AG10803 (cell line): ENCODE measurements around the gene KDM2A.

ENCODE experiments used
- DNase-seq: peaks from one replicate; pipeline ENCODE4 v3.0.0; 2010; ENCODE audit warnings: low read depth
- H3K4me3 ChIP-seq: 2 replicates; pipeline ENCODE4 v1.5.1; 2011; ENCODE audit warnings: mild to moderate bottlenecking, low read length, control low read depth
- TF ChIP-seq, protein P1 (sequence below): conservative IDR thresholded peaks from 2 replicates; pipeline ENCODE4 v1.5.1; 2011; ENCODE audit warnings: mild to moderate bottlenecking, low read length, control low read depth, inconsistent platforms

The KDM2A gene

DNA sequence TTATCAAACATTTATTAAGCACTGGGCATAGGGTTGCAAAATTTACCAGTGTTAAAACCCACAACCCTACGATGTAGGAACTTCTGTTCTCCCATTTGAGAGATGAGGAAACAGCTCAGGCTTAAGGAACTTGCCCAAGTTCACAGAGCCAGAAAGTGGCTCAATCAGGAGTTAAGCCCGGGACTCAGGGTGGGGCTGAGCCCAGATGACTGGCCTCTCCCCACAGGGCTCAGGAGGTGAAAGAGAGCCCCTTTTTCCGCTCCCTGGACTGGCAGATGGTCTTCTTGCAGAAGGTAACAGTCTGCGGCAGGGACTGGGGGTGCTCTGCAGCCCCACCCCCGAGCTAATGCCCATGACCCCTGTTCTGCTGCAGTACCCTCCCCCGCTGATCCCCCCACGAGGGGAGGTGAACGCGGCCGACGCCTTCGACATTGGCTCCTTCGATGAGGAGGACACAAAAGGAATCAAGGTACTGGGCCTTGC, 164.5 kb downstream of the KDM2A start:
- H3K4me3 ChIP-seq, result no peak overlapping the region
- TF ChIP-seq, protein P1, sequence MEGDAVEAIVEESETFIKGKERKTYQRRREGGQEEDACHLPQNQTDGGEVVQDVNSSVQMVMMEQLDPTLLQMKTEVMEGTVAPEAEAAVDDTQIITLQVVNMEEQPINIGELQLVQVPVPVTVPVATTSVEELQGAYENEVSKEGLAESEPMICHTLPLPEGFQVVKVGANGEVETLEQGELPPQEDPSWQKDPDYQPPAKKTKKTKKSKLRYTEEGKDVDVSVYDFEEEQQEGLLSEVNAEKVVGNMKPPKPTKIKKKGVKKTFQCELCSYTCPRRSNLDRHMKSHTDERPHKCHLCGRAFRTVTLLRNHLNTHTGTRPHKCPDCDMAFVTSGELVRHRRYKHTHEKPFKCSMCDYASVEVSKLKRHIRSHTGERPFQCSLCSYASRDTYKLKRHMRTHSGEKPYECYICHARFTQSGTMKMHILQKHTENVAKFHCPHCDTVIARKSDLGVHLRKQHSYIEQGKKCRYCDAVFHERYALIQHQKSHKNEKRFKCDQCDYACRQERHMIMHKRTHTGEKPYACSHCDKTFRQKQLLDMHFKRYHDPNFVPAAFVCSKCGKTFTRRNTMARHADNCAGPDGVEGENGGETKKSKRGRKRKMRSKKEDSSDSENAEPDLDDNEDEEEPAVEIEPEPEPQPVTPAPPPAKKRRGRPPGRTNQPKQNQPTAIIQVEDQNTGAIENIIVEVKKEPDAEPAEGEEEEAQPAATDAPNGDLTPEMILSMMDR, result no peak
- no peak for DNase-seq

DNA sequence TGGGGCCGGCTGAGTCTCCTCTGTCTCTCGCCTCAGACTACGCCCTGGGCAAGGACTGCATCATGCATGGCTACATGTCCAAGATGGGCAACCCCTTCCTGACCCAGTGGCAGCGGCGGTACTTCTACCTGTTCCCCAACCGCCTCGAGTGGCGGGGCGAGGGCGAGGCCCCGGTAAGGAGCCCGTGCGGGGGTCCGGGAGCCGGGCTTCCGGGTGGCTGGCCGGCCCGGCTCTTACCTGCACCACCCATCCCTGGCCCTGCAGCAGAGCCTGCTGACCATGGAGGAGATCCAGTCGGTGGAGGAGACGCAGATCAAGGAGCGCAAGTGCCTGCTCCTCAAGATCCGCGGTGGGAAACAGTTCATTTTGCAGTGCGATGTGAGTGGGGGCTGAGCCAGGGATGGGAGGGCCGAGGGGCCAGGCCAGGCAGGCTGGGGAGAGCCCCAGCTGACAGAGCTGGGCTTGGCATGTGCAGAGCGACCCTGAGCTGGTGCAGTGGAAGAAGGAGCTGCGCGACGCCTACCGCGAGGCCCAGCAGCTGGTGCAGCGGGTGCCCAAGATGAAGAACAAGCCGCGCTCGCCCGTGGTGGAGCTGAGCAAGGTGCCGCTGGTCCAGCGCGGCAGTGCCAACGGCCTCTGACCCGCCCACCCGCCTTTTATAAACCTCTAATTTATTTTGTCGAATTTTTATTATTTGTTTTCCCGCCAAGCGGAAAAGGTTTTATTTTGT, 165.9 kb downstream of the KDM2A start:
- H3K4me3 ChIP-seq, result no peak overlapping the region
- DNase-seq, result no peak
- TF ChIP-seq, protein P1, result no peak

DNA sequence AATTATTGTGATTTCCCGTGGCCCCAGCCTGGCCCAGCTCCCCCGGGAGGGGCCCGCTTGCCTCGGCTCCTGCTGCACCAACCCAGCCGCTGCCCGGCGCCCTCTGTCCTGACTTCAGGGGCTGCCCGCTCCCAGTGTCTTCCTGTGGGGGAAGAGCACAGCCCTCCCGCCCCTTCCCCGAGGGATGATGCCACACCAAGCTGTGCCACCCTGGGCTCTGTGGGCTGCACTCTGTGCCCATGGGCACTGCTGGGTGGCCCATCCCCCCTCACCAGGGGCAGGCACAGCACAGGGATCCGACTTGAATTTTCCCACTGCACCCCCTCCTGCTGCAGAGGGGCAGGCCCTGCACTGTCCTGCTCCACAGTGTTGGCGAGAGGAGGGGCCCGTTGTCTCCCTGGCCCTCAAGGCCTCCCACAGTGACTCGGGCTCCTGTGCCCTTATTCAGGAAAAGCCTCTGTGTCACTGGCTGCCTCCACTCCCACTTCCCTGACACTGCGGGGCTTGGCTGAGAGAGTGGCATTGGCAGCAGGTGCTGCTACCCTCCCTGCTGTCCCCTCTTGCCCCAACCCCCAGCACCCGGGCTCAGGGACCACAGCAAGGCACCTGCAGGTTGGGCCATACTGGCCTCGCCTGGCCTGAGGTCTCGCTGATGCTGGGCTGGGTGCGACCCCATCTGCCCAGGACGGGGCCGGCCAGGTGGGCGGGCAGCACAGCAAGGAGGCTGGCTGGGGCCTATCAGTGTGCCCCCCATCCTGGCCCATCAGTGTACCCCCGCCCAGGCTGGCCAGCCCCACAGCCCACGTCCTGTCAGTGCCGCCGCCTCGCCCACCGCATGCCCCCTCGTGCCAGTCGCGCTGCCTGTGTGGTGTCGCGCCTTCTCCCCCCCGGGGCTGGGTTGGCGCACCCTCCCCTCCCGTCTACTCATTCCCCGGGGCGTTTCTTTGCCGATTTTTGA, 166.8 kb downstream of the KDM2A start:
- TF ChIP-seq, protein P1, result no peak
- no peak for DNase-seq
- H3K4me3 ChIP-seq, result no peak overlapping the region

DNA sequence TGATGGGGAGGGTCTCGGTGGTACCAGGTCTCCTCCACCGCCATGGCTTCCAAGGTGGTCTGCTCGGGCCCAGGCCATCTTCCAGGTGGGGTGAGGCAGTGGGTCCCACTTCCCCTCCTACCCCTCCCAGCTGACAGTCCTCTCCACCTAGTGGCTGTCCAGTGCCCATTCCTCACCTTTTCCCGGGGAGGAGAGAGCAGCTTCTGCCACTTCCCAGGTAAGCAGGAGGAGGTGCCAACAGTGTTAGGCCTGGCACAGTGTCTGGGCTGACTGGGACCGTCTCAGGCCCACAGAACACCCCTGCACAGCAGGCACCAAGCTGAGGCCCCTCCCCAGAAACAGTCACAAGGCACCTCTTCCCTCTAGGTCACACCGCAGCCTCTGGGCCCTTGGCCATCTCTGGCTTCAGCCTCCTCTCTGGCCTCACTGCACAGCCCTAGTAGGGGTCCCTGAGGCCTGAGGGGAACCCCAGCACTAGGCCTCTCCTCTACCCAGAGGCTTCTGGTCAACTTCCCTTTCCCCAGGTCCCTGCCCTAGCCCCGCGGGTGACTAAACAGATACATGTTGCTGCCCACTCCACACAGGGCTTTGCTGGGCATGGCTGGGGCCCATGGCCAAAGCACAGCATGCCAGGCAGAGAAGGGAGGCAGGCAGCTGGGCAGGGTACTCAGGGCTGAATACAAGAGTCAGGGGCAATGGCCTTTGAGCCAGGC, 167.7 kb downstream of the KDM2A start:
- H3K4me3 ChIP-seq, result no peak overlapping the region
- DNase-seq, result no peak
- TF ChIP-seq, protein P1, result no peak

DNA sequence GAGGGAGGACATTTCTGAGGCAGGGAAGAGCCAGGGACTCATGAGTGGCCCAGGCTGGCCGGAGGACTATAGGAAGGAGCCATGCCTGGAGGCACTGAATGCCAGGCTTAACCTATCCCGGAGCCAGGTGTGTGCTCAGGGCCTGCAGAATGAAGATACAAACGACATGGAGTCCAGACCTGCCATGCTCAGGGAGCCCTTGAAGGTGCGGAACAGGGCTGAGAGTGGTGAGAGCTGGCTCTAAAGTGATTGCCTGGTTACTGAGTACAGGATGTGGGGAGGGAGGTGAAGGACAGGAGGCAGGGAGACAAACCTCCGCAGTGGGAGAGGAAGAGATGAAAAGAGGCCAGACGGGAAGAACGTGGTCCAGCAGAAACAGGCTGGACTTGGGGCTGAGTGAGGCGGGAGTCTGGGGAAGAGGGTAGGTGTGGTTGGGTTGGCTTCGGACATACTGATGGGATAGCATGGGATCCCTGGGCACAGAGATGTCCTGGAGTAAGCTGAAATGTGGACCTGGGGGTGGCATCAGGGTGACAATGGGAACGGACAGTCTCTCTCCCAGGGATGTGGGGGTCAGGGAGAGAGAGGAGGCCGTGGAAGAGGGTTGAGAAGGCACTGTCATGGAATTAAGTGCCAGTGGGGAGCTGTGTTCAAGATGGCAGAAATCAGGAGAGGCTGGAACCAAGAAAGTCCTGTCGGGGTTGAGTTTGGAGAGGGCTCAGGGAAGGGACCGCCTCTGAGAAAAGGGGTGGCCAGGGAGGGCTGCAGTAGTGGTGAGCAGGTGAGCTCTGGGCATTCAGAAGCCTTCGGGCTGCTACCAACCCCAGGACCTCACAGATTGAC, 168.5 kb downstream of the KDM2A start:
- TF ChIP-seq, protein P1, result no peak
- H3K4me3 ChIP-seq, result peak overlapping the region; percentile 79
- no peak for DNase-seq

DNA sequence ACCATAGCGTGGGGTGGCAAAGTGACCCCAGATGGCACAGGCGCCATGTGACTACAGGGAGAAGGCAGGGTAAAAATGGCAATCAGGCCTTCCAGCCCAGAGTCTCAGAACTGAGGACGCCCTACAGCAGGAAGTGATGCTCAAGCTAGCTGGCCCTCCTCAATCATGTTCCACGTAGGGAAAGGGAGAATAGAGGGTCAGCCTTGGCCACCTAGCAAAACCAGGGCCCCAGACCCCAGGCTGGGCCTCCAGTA, 169.1 kb downstream of the KDM2A start:
- no peak for DNase-seq
- TF ChIP-seq, protein P1, result no peak
- H3K4me3 ChIP-seq, result peak overlapping the region; percentile 79
